SH-SY5Y (cell line): ENCODE results near the gene SPRY4.

Experiments used
- GATA2 ChIP-seq: IDR thresholded peaks from 2 replicates; pipeline ENCODE4 v1.6.1; 2011; ENCODE audit warnings: mild to moderate bottlenecking, low read depth, low read length
- GATA3 ChIP-seq: IDR thresholded peaks from 2 replicates; pipeline ENCODE4 v1.6.1; 2011; ENCODE audit warnings: low read depth, mild to moderate bottlenecking, low read length, moderate library complexity

DNA sequence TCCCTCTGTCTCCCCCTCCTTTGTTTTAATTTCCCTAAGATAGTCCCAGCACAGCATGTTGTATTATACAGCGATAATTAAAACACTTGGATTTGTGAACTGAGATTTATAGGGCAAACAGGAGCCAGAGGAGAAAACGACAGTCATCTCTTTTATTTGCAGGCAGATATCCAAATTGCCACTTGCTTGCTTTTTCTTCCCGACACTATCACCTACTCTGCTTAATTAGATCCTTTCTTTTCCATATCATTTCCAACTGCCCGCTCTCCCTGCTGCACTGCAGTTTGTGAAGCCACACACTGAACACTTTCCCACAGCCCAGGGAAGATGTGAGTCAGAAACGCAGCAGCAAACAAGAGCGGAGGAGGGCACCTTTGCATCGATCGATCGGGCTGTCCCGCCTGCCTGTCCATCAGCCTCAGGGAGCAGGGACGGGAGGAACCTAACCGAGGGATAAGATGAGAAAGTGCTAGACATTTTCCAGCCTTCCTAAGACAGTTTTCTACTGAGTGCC is 35.8 kb upstream of the SPRY4 start:
- TF ChIP-seq GATA2 (no peak), GATA3 (no peak)
